COLO668 (cell line): ENCODE data around the gene PARP11.
"Not testable (repeated sequence)": the region's sequence is repeated elsewhere in the genome, so short reads cannot be mapped to it uniquely, and the experiment has no call there.

Experiments
- DNase-seq: peaks from one replicate; lab custom pipeline; 2025; ENCODE audit not compliant: unreplicated experiment; lab: John Stamatoyannopoulos, UW

Gene PARP11

GRCh38 chr12:3882896-3883564, 9.8 kb upstream of the PARP11 start:
- DNase-seq = no peak

- no peak for DNase-seq
Observed at GRCh38 chr12:3882406-3882805, 9.2 kb upstream of the PARP11 start.

- DNase-seq = no peak
Observed at GRCh38 chr12:3881281-3881950, 8.2 kb upstream of the PARP11 start.

- no peak for DNase-seq
Observed at GRCh38 chr12:3879846-3880245, 6.6 kb upstream of the PARP11 start.

- no peak for DNase-seq
Observed at GRCh38 chr12:3871356-3871755, 1.8 kb downstream of the PARP11 start.

- DNase-seq = no peak
Observed at GRCh38 chr12:3869865-3870264, 3.3 kb downstream of the PARP11 start.

GRCh38 chr12:3869433-3869832, 3.8 kb downstream of the PARP11 start:
- no peak for DNase-seq

- no peak for DNase-seq
Observed at GRCh38 chr12:3863756-3864155, 9.4 kb downstream of the PARP11 start.

GRCh38 chr12:3842517-3842916, 30.7 kb downstream of the PARP11 start:
- DNase-seq = no peak

- no peak for DNase-seq
Observed at GRCh38 chr12:3841783-3842182, 31.4 kb downstream of the PARP11 start.

- DNase-seq = not testable (repeated sequence)
Observed at GRCh38 chr12:3840833-3841232, 32.4 kb downstream of the PARP11 start.

- DNase-seq = not testable (repeated sequence)
Observed at GRCh38 chr12:3839745-3840144, 33.5 kb downstream of the PARP11 start.

GRCh38 chr12:3838701-3839548, 34.3 kb downstream of the PARP11 start:
- DNase-seq = not testable (repeated sequence)

- no peak for DNase-seq
Observed at GRCh38 chr12:3838076-3838475, 35.1 kb downstream of the PARP11 start.

- no peak for DNase-seq
Observed at GRCh38 chr12:3837049-3837448, 36.1 kb downstream of the PARP11 start.

- no peak for DNase-seq
Observed at GRCh38 chr12:3836641-3837040, 36.6 kb downstream of the PARP11 start.

- no peak for DNase-seq
Observed at GRCh38 chr12:3835914-3836313, 37.3 kb downstream of the PARP11 start.

- no peak for DNase-seq
Observed at GRCh38 chr12:3834774-3835173, 38.4 kb downstream of the PARP11 start.

- no peak for DNase-seq
Observed at GRCh38 chr12:3833670-3834310, 39.4 kb downstream of the PARP11 start.

- DNase-seq = no peak
Observed at GRCh38 chr12:3832738-3833137, 40.5 kb downstream of the PARP11 start.

- DNase-seq = no peak
Observed at GRCh38 chr12:3828888-3829287, 44.3 kb downstream of the PARP11 start.
